ENCODE measurements around the gene GUCD1. TPM values are rescaled to one million over a fixed set of nuclear protein-coding genes. Genes with fewer than 3 reads are reported as not detected.
A peak's percentile ranks its signal among the peaks of the same experiment; 100 is the strongest.

The GUCD1 gene
- total and polyA plus RNA-seq, 2 experiments from 2014 or later = 37.2 to 125 TPM

GRCh38 chr22:24495365-24495675 is 59.6 kb downstream of the GUCD1 start:
- H3K9me2 ChIP-seq (ENCODE audit: insufficient read depth) = no peaks in the 10 kb centered on the region
- 95 to 96% methylated on average over 16 to 17 of the region's 17 CpGs for WGBS, 2 experiments (ENCODE audit: low coverage in 1 of 2, low lambda C conversion rate in 2 of 2, missing lambda C conversion rate in 2 of 2)
- no peaks in the 10 kb centered on the region for H4K20me1 ChIP-seq (ENCODE audit: insufficient read depth)
- peaks cover 17% of the 10 kb centered on the region for H3K27me3 ChIP-seq (replicated peaks; ENCODE audit: insufficient read depth)
- H3K4me3 ChIP-seq = no peak overlapping the region
- no peaks in the 10 kb centered on the region for H3F3A ChIP-seq (ENCODE audit: insufficient read depth)
- H3K4me2 ChIP-seq (ENCODE audit: unreplicated experiment) = no peak overlapping the region
- H3K4me1 ChIP-seq (ENCODE audit: insufficient read depth) = no peaks in the 10 kb centered on the region; the same call in 1 of the 2 replicates
- H3K27ac ChIP-seq = no peak overlapping the region
- no peaks in the 10 kb centered on the region for H3K9me3 ChIP-seq (ENCODE audit: low read depth)
- DNase-seq = no peak
- no peak for TF ChIP-seq EZH2 (IDR thresholded peaks at IDR 0.05; ENCODE audit: insufficient read depth, poor library complexity, severe bottlenecking)
- no peak for TF ChIP-seq EZH2phosphoT487 (IDR thresholded peaks at IDR 0.05; ENCODE audit: insufficient read depth, low read depth)
- no peak overlapping the region for H3K9ac ChIP-seq
- H3K79me2 ChIP-seq (ENCODE audit: insufficient read depth) = no peaks in the 10 kb centered on the region
- no peak overlapping the region for H2AFZ ChIP-seq
- H3K36me3 ChIP-seq (ENCODE audit: low read depth) = no peaks in the 10 kb centered on the region
- in situ Hi-C loops (cut with MboI) = no loop called here

GRCh38 chr22:24494528-24495364 is 60.2 kb downstream of the GUCD1 start, which contains the start of gene UPB1:
UPB1 (plus strand) TSS chr22:24495332; CDS start chr22:24495404, 72 bp downstream.
- H2AFZ ChIP-seq = peak within 1 kb of the TSS; percentile 63
- peaks cover 17% of the 10 kb centered on the region for H3K27me3 ChIP-seq (replicated peaks; ENCODE audit: insufficient read depth)
- in situ Hi-C loops (cut with MboI) = no loop called here
- peak within 1 kb of the TSS; percentile 53 for H3K4me3 ChIP-seq
- H3K79me2 ChIP-seq (ENCODE audit: insufficient read depth) = no peaks in the 10 kb centered on the region
- no peaks in the 10 kb centered on the region for H4K20me1 ChIP-seq (ENCODE audit: insufficient read depth)
- H3F3A ChIP-seq (ENCODE audit: insufficient read depth) = no peaks in the 10 kb centered on the region
- 28 to 37% methylated on average over 41 to 75 of the region's 76 CpGs for WGBS, 2 experiments (ENCODE audit: low coverage in 1 of 2, low lambda C conversion rate in 2 of 2, missing lambda C conversion rate in 2 of 2)
- H3K4me1 ChIP-seq (ENCODE audit: insufficient read depth) = no peaks in the 10 kb centered on the region; the same call in 1 of the 2 replicates
- no peaks in the 10 kb centered on the region for H3K36me3 ChIP-seq (ENCODE audit: low read depth)
- H3K9ac ChIP-seq = no peak within 1 kb of the TSS
- no peak for TF ChIP-seq EZH2phosphoT487 (IDR thresholded peaks at IDR 0.05; ENCODE audit: insufficient read depth, low read depth)
- peak; percentile 32 for TF ChIP-seq EZH2 (IDR thresholded peaks at IDR 0.05; ENCODE audit: insufficient read depth, poor library complexity, severe bottlenecking)
- H3K27ac ChIP-seq = no peak within 1 kb of the TSS
- no peak for DNase-seq
- H3K9me3 ChIP-seq (ENCODE audit: low read depth) = no peaks in the 10 kb centered on the region
- H3K9me2 ChIP-seq (ENCODE audit: insufficient read depth) = no peaks in the 10 kb centered on the region
- peak within 1 kb of the TSS; percentile 68 for H3K4me2 ChIP-seq (ENCODE audit: unreplicated experiment)

GRCh38 chr22:24494167-24494527 is 60.8 kb downstream of the GUCD1 start:
- Histone ChIP-seq H3K9me2 (ENCODE audit: insufficient read depth) (no peaks in the 10 kb centered on the region), H2AFZ (peak overlapping the region; percentile 63), H3K4me1 (ENCODE audit: insufficient read depth) (no peaks in the 10 kb centered on the region; the same call in 1 of the 2 replicates), H4K20me1 (ENCODE audit: insufficient read depth) (no peaks in the 10 kb centered on the region), H3K79me2 (ENCODE audit: insufficient read depth) (no peaks in the 10 kb centered on the region), H3K27me3 (replicated peaks; ENCODE audit: insufficient read depth) (peaks cover 17% of the 10 kb centered on the region), H3F3A (ENCODE audit: insufficient read depth) (no peaks in the 10 kb centered on the region), H3K9me3 (ENCODE audit: low read depth) (no peaks in the 10 kb centered on the region), H3K27ac (no peak overlapping the region), H3K4me3 (peak overlapping the region; percentile 53), H3K4me2 (ENCODE audit: unreplicated experiment) (peak overlapping the region; percentile 68), H3K36me3 (ENCODE audit: low read depth) (no peaks in the 10 kb centered on the region), H3K9ac (no peak overlapping the region)
- in situ Hi-C loops (cut with MboI) = no loop called here
- DNase-seq = no peak
- TF ChIP-seq EZH2 (IDR thresholded peaks at IDR 0.05; ENCODE audit: insufficient read depth, poor library complexity, severe bottlenecking) = peak; percentile 47
- 0 out of 2 replicates have a peak, but pooled peaks have one; percentile 26 for TF ChIP-seq EZH2phosphoT487 (IDR thresholded peaks at IDR 0.05; ENCODE audit: insufficient read depth, low read depth)
- WGBS, 2 experiments (ENCODE audit: low coverage in 1 of 2, low lambda C conversion rate in 2 of 2, missing lambda C conversion rate in 2 of 2) = 31 to 39% methylated on average over 21 of the region's 21 CpGs

- TF ChIP-seq EZH2phosphoT487 (IDR thresholded peaks at IDR 0.05; ENCODE audit: insufficient read depth, low read depth) (no peak), EZH2 (IDR thresholded peaks at IDR 0.05; ENCODE audit: insufficient read depth, poor library complexity, severe bottlenecking) (no peak)
- in situ Hi-C loops (cut with MboI) = no loop called here
- H3K4me2 ChIP-seq (ENCODE audit: unreplicated experiment) = no peak overlapping the region
- H3K9me2 ChIP-seq (ENCODE audit: insufficient read depth) = no peaks in the 10 kb centered on the region
- no peaks in the 10 kb centered on the region for H3K79me2 ChIP-seq (ENCODE audit: insufficient read depth)
- H3K9me3 ChIP-seq (ENCODE audit: low read depth) = no peaks in the 10 kb centered on the region
- H3K36me3 ChIP-seq (ENCODE audit: low read depth) = no peaks in the 10 kb centered on the region
- no peaks in the 10 kb centered on the region for H4K20me1 ChIP-seq (ENCODE audit: insufficient read depth)
- H3K27me3 ChIP-seq (replicated peaks; ENCODE audit: insufficient read depth) = peaks cover 17% of the 10 kb centered on the region
- DNase-seq = no peak
- H3K9ac ChIP-seq = no peak overlapping the region
- peaks cover 4% of the 10 kb centered on the region for H3K4me1 ChIP-seq (ENCODE audit: insufficient read depth)
- peaks cover 7% of the 10 kb centered on the region for H3F3A ChIP-seq (ENCODE audit: insufficient read depth)
- no peak overlapping the region for H3K27ac ChIP-seq
- H3K4me3 ChIP-seq = no peak overlapping the region
- H2AFZ ChIP-seq = no peak overlapping the region
- 95 to 98% methylated on average over 3 of the region's 3 CpGs for WGBS, 2 experiments (ENCODE audit: low coverage in 1 of 2, low lambda C conversion rate in 2 of 2, missing lambda C conversion rate in 2 of 2)
These were observed 62.5 kb downstream of the GUCD1 start for GRCh38 chr22:24492391-24492790.

Other genes with a start within 250 kb of the GUCD1 start
- gene ADORA2A, start 127.5 kb downstream of the GUCD1 start, total RNA-seq (2014; rRNA removed; shearing (Covaris generic)) = 0.54 and 0.89 TPM in 2 replicates
- 0.30 and 0.64 TPM in 2 replicates for gene ADORA2A, start 127.5 kb downstream of the GUCD1 start, polyA plus RNA-seq (2016; fragmentation: Nextera tagmentation; extraction: Ambion mirVana)
- gene UPB1, start 59.8 kb downstream of the GUCD1 start, total RNA-seq (2014; rRNA removed; shearing (Covaris generic)) = not detected in 2 replicates
- not detected in 2 replicates for gene UPB1, start 59.8 kb downstream of the GUCD1 start, polyA plus RNA-seq (2016; fragmentation: Nextera tagmentation; extraction: Ambion mirVana)
- 79.4 and 106 TPM in 2 replicates for gene SNRPD3, start 861 bp upstream of the GUCD1 start, total RNA-seq (2014; rRNA removed; shearing (Covaris generic))
- 108 and 109 TPM in 2 replicates for gene SNRPD3, start 861 bp upstream of the GUCD1 start, polyA plus RNA-seq (2016; fragmentation: Nextera tagmentation; extraction: Ambion mirVana)
- 7.8 and 16.3 TPM in 2 replicates for gene LRRC75B, start 37.9 kb upstream of the GUCD1 start, total RNA-seq (2014; rRNA removed; shearing (Covaris generic))
- gene LRRC75B, start 37.9 kb upstream of the GUCD1 start, polyA plus RNA-seq (2016; fragmentation: Nextera tagmentation; extraction: Ambion mirVana) = 10.6 and 11.4 TPM in 2 replicates
- gene GGT1, start 48.1 kb upstream of the GUCD1 start, total RNA-seq (2014; rRNA removed; shearing (Covaris generic)) = 2.1 and 5.3 TPM in 2 replicates
- gene GGT1, start 48.1 kb upstream of the GUCD1 start, polyA plus RNA-seq (2016; fragmentation: Nextera tagmentation; extraction: Ambion mirVana) = 0.14 and 0.60 TPM in 2 replicates
- not detected in 2 replicates for gene PIWIL3, start 219.6 kb upstream of the GUCD1 start, total RNA-seq (2014; rRNA removed; shearing (Covaris generic))
- gene PIWIL3, start 219.6 kb upstream of the GUCD1 start, polyA plus RNA-seq (2016; fragmentation: Nextera tagmentation; extraction: Ambion mirVana) = not detected in 2 replicates

Measured in GM23248 (cell line).